Uterus (tissue), 4 donors: Measurements from ENCODE around the gene IDUA. TPM values are rescaled to one million over a fixed set of nuclear protein-coding genes. Genes with fewer than 3 reads are reported as not detected.

Source experiments
- DNase-seq, 2 donors: peaks; one replicate each; pipeline ENCODE4 v3.0.0-alpha.2; 2019 to 2020
- H3K27ac ChIP-seq, 2 donors: fragments of 200-600 bp; sonication (generic); 1 replicate in 1 of 2; 2 replicates in 1 of 2; pipeline ENCODE4 v1.5.1; 2016 to 2018
- H3K27me3 ChIP-seq, 2 donors: fragments of 200-600 bp; sonication (generic); one replicate each; pipeline ENCODE4 v1.5.1; 2018 to 2019; ENCODE audit warnings: control low read depth in 1 of 2
- H3K36me3 ChIP-seq, 2 donors: fragments of 200-600 bp; sonication (generic); one replicate each; pipeline ENCODE4 v1.5.1; 2019; ENCODE audit warnings: control low read depth in 1 of 2
- H3K4me1 ChIP-seq, 2 donors: fragments of 200-600 bp; sonication (generic); one replicate each; pipeline ENCODE4 v1.5.1; 2018 to 2019; ENCODE audit warnings: control low read depth in 1 of 2
- H3K4me3 ChIP-seq, 2 donors: fragments of 200-600 bp; sonication (generic); 1 replicate in 1 of 2; 2 replicates in 1 of 2; pipeline ENCODE4 v1.5.1; 2018 to 2019; ENCODE audit warnings: mild to moderate bottlenecking in 1 of 2
- H3K9me3 ChIP-seq, 2 donors: fragments of 200-600 bp; sonication (generic); one replicate each; pipeline ENCODE4 v1.5.1; 2019; ENCODE audit warnings: control low read depth in 1 of 2
- POLR2A ChIP-seq, 2 donors: fragments of 450-650 bp; IDR thresholded peaks; one replicate each; pipeline ENCODE4 v1.6.1; 2016; ENCODE audit warnings: antibody characterized with exemption in 2 of 2, mild to moderate bottlenecking in 1 of 2, moderate library complexity in 1 of 2
- intact Hi-C: fragments of 100-400 bp; cut with DNase I; formaldehyde crosslinking; loops from one replicate; pipeline ENCODE4 v1.15.1; 2023; ENCODE audit warnings: low total_unique reads
- total RNA-seq, 4 donors: library from RNA; depleted of rRNA in 3 of 4; stranded (reverse); fragments of >200 nt in 3 of 4; gene quantifications; one replicate each; pipeline versions ENCODE4 v1.1.0 to v1.2.4, GENCODE V29; 2014 to 2023
- TF ChIP-seq, protein P1 (sequence below), 4 experiments: fragments of 200-600 bp in 2 of 4; fragments of 450-650 bp in 2 of 4; sonication (generic) in 2 of 4; IDR thresholded peaks; one replicate each; pipeline ENCODE4 v1.5.1; 2016 to 2019; ENCODE audit warnings: antibody characterized with exemption in 4 of 4, mild to moderate bottlenecking in 2 of 4, moderate library complexity in 1 of 4
- donor health status: DM: yes; HTN: yes; CAD: no.

IDUA gene
- total RNA-seq, 4 donors from 2014 or later: 2.8 to 45.8 (median 9.9) TPM

DNA sequence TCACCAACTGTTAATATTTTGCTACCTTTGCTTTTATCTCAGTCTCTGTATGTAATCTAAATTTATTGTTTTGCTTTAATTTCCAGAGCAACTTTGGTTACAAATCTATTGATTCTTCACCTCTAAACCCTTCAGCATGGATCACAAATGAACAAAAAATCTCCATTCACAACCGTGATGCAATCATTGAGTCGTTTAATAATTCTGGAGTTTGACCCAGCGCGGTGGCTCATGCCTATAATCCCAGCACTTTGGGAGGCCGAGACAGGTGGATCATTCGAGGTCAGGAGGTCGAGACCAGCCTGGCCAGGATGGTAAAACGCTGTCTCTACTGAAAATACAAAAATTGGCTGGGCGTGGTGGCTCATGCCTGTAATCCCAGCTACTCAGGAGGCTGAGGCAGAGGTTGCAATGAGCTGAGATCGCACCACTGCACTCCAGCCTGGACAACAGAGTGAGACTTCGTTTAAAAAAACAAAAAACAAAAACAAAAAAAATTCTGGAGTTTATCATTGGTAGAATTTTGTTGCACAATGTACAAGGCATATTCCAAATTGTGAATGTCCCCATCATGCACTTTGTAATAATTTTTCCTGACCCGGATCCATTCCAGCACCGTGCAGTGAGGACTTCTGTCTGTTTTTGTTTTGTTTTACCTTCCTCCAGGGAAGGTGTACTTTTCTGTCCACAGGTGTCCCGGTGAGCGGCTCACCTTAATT, 2.3 kb upstream of the IDUA start:
- intact Hi-C loops: no loop called here
- no peaks in the 10 kb centered on the region for H3K9me3 ChIP-seq
- TF ChIP-seq, protein P1, sequence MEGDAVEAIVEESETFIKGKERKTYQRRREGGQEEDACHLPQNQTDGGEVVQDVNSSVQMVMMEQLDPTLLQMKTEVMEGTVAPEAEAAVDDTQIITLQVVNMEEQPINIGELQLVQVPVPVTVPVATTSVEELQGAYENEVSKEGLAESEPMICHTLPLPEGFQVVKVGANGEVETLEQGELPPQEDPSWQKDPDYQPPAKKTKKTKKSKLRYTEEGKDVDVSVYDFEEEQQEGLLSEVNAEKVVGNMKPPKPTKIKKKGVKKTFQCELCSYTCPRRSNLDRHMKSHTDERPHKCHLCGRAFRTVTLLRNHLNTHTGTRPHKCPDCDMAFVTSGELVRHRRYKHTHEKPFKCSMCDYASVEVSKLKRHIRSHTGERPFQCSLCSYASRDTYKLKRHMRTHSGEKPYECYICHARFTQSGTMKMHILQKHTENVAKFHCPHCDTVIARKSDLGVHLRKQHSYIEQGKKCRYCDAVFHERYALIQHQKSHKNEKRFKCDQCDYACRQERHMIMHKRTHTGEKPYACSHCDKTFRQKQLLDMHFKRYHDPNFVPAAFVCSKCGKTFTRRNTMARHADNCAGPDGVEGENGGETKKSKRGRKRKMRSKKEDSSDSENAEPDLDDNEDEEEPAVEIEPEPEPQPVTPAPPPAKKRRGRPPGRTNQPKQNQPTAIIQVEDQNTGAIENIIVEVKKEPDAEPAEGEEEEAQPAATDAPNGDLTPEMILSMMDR (IDR thresholded peaks at IDR 0.05): no peak
- TF ChIP-seq POLR2A (IDR thresholded peaks at IDR 0.05): no peak
- no peak overlapping the region for H3K27ac ChIP-seq
- no peaks in the 10 kb centered on the region for H3K36me3 ChIP-seq
- H3K4me3 ChIP-seq: no peak overlapping the region
- no peak for DNase-seq
- H3K27me3 ChIP-seq: no peaks in the 10 kb centered on the region
- H3K4me1 ChIP-seq: peaks cover 0 to 10% of the 10 kb centered on the region in 2 donors

DNA sequence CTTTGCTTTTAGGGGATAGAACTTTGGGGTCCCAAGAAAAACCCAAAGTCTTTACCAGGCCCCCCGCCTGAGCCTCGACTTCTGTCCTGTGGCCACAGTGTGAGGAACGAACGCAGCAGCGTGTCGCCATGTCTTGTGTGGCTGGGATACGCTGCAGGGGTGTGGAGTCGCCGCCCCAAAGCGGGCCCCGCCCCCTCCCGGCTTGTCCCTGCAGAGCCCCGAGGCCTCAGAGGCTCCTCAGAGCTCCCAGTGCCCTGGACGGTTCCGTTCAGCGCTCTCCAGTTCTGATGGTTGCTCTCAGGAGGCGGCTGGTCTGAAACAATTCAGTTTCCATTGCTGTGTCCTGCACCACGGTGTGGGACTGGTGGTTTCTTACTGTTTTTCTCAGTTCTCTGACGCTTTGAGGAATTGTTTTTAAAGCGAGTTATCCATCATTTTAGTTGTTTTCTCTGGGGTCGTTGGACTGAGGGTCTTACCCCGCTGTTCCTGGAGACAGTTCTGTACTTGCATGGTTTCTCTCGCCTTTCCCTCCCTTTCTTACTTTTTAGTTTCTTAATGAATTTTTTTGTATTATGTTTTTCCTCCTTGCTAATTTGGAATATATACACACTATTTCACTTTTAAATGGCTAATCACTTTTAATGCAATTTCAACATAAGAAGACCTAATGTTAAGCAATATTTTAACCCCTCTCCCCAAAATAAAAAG, 1.6 kb upstream of the IDUA start:
- TF ChIP-seq POLR2A (IDR thresholded peaks at IDR 0.05): no peak
- TF ChIP-seq, protein P1 (IDR thresholded peaks at IDR 0.05): no peak
- Histone ChIP-seq H3K36me3 (no peaks in the 10 kb centered on the region), H3K27ac (no peak overlapping the region), H3K4me3 (no peak overlapping the region), H3K9me3 (no peaks in the 10 kb centered on the region), H3K27me3 (no peaks in the 10 kb centered on the region), H3K4me1 (peaks cover 0 to 10% of the 10 kb centered on the region in 2 donors)
- intact Hi-C loops: no loop called here
- DNase-seq: no peak

DNA sequence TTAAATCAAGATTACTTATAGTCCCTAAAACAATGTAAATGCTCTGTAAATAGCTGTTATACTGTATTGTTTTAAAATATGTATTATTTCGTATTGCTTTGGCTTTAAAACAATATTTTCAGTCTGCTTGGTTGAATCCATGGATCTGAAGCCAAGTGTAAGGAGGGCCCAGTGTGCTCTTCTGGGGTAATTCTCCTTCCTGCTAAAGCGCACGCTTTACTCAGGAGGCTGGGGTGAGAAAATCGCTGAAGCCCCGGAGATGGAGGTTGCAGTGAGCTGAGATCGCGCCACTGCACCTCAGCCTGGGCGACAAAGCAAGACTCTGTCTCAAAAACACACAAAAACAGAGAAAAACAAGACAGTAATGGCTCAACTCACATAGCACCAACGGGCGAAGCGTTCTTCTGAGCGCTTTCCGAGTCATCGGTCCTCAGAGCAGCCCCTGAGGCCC, 391 bp upstream of the IDUA start:
- Histone ChIP-seq H3K36me3 (no peaks in the 10 kb centered on the region), H3K4me3 (peak overlapping the region; percentile 44 to 51), H3K27me3 (no peaks in the 10 kb centered on the region), H3K9me3 (no peaks in the 10 kb centered on the region), H3K4me1 (peaks cover 0 to 10% of the 10 kb centered on the region in 2 donors), H3K27ac (peak overlapping the region; percentile 50 to 71)
- no peak for DNase-seq
- TF ChIP-seq POLR2A (IDR thresholded peaks at IDR 0.05): no peak
- TF ChIP-seq, protein P1 (IDR thresholded peaks at IDR 0.05): no peak
- intact Hi-C loops: no loop called here

DNA sequence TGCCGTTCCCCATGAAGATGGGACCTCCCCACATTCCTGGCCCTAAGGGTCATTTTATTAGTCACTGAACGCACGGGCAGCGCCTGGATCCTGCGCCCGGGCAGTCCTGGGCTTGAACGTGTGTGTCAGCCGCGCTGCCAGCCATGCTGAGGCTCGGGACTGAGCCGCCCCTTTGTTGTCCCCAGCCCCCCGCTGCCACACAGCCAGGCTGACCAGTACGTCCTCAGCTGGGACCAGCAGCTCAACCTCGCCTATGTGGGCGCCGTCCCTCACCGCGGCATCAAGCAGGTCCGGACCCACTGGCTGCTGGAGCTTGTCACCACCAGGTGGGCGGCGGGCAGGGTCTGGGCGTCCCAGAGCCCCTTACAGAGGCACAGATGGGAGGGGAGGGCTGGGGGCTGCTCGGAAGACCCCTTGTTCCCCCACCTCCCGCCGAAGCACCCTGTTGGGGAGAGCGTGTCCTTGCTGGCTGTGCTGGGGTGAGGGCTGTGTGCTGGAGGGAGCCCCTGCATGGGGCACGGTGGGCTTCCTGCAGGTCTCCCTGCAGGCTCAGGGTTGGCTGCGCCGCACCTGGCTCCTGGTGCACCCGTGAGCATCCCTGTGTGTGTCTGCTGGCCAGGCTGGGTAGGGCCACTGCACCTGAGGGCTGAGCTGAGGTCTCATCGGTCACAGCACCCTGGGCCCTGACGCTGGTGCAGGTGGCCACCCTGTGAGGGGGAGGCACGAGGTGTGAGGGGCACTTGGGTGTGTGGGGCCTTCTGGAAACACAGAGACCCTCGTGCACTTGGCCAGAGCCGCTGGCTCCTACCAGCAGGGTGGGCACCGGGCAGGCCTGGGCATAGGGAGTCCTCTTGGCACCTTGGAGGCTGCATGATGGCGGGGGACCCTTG, 1.0 kb downstream of the IDUA start:
- Histone ChIP-seq H3K4me3 (peak overlapping the region; percentile 44 to 51), H3K27ac (peak overlapping the region in 1 of 2 donors; percentile 71)

More for the DNA sequence above, 1.0 kb downstream of the IDUA start:
- no peak for DNase-seq
- no peaks in the 10 kb centered on the region for H3K9me3 ChIP-seq
- intact Hi-C loops: no loop called here
- peaks cover 0 to 10% of the 10 kb centered on the region in 2 donors for H3K4me1 ChIP-seq
- no peaks in the 10 kb centered on the region for H3K27me3 ChIP-seq
- no peaks in the 10 kb centered on the region for H3K36me3 ChIP-seq
- TF ChIP-seq POLR2A (IDR thresholded peaks at IDR 0.05): no peak
- TF ChIP-seq, protein P1 (IDR thresholded peaks at IDR 0.05): no peak
